ENCODE results near the gene IFITM5. TPM values are rescaled to one million over a fixed set of nuclear protein-coding genes. Genes with fewer than 3 reads are reported as not detected.
"Not testable (repeated sequence)": the region's sequence is repeated elsewhere in the genome, so short reads cannot be mapped to it uniquely, and the experiment has no call there.

IFITM5 gene
- total RNA-seq, 2 donors from 2014 or later, result not detected

GRCh38 chr11:288478-289397, 10.6 kb downstream of the IFITM5 start, which contains the start of gene PGGHG:
Gene PGGHG (plus strand): TSS chr11:289126. CDS start chr11:289817, 691 bp downstream.
- H3K27ac Mint-ChIP-seq, result peak within 1 kb of the TSS; percentile 96
- H3K4me3 Mint-ChIP-seq, result peak within 1 kb of the TSS; percentile 97
- H3K9me3 Mint-ChIP-seq, result no peaks in the 10 kb centered on the region
- ATAC-seq (replicated peaks), result peak; percentile 37
- no peaks in the 10 kb centered on the region for H3K27me3 Mint-ChIP-seq
- peaks cover 40% of the 10 kb centered on the region for H3K36me3 Mint-ChIP-seq (ENCODE audit: low read depth)
- peaks cover 11% of the 10 kb centered on the region for H3K4me1 Mint-ChIP-seq

- H3K4me3 Mint-ChIP-seq, result peak overlapping the region; percentile 97
- ATAC-seq (replicated peaks), result peak; percentile 63
- H3K27ac Mint-ChIP-seq, result peak overlapping the region; percentile 96
- H3K9me3 Mint-ChIP-seq, result no peaks in the 10 kb centered on the region
- no peaks in the 10 kb centered on the region for H3K27me3 Mint-ChIP-seq
- H3K4me1 Mint-ChIP-seq, result peaks cover 12% of the 10 kb centered on the region
- H3K36me3 Mint-ChIP-seq (ENCODE audit: low read depth), result peaks cover 39% of the 10 kb centered on the region
These were observed 11.4 kb downstream of the IFITM5 start for GRCh38 chr11:287821-288477.

- H3K4me3 Mint-ChIP-seq, result peak overlapping the region; percentile 97
- not testable (repeated sequence) for H3K27me3 Mint-ChIP-seq
These were observed 12.1 kb downstream of the IFITM5 start for GRCh38 chr11:286977-287820.

GRCh38 chr11:285894-286220, 13.5 kb downstream of the IFITM5 start:
- Mint-ChIP-seq H3K4me1 (peaks cover 25% of the 10 kb centered on the region), H3K36me3 (ENCODE audit: low read depth) (peaks cover 48% of the 10 kb centered on the region)

More at GRCh38 chr11:286977-287820, 12.1 kb downstream of the IFITM5 start:
- peak; percentile 13 for ATAC-seq (replicated peaks)
- H3K9me3 Mint-ChIP-seq, result not testable (repeated sequence)
- peaks cover 46% of the 10 kb centered on the region for H3K36me3 Mint-ChIP-seq (ENCODE audit: low read depth)
- H3K27ac Mint-ChIP-seq, result peak overlapping the region; percentile 96
- peaks cover 20% of the 10 kb centered on the region for H3K4me1 Mint-ChIP-seq

GRCh38 chr11:285021-285893, 14.1 kb downstream of the IFITM5 start:
- H3K4me1 Mint-ChIP-seq, result peaks cover 25% of the 10 kb centered on the region
- H3K27ac Mint-ChIP-seq, result no peak overlapping the region
- peaks cover 5% of the 10 kb centered on the region for H3K27me3 Mint-ChIP-seq
- no peak for ATAC-seq (replicated peaks)
- peaks cover 44% of the 10 kb centered on the region for H3K36me3 Mint-ChIP-seq (ENCODE audit: low read depth)
- H3K4me3 Mint-ChIP-seq, result no peak overlapping the region
- no peaks in the 10 kb centered on the region for H3K9me3 Mint-ChIP-seq

More at GRCh38 chr11:285894-286220, 13.5 kb downstream of the IFITM5 start:
- H3K9me3 Mint-ChIP-seq, result no peaks in the 10 kb centered on the region
- no peak for ATAC-seq (replicated peaks)
- H3K27ac Mint-ChIP-seq, result no peak overlapping the region
- H3K4me3 Mint-ChIP-seq, result no peak overlapping the region
- peaks cover 5% of the 10 kb centered on the region for H3K27me3 Mint-ChIP-seq

GRCh38 chr11:284105-285020, 15.0 kb downstream of the IFITM5 start:
- no peaks in the 10 kb centered on the region for H3K9me3 Mint-ChIP-seq
- H3K27me3 Mint-ChIP-seq, result peaks cover 5% of the 10 kb centered on the region
- H3K27ac Mint-ChIP-seq, result no peak overlapping the region
- H3K4me3 Mint-ChIP-seq, result no peak overlapping the region
- peaks cover 36% of the 10 kb centered on the region for H3K36me3 Mint-ChIP-seq (ENCODE audit: low read depth)
- no peak for ATAC-seq (replicated peaks)
- H3K4me1 Mint-ChIP-seq, result peaks cover 25% of the 10 kb centered on the region

GRCh38 chr11:283405-284104, 15.8 kb downstream of the IFITM5 start:
- peak overlapping the region; percentile 71 for H3K4me3 Mint-ChIP-seq

GRCh38 chr11:282630-283360, 16.5 kb downstream of the IFITM5 start:
- Mint-ChIP-seq H3K4me3 (peak overlapping the region; percentile 71), H3K9me3 (no peaks in the 10 kb centered on the region), H3K4me1 (peaks cover 32% of the 10 kb centered on the region), H3K36me3 (ENCODE audit: low read depth) (peaks cover 36% of the 10 kb centered on the region), H3K27ac (no peak overlapping the region), H3K27me3 (peaks cover 5% of the 10 kb centered on the region)
- no peak for ATAC-seq (replicated peaks)

More at GRCh38 chr11:283405-284104, 15.8 kb downstream of the IFITM5 start:
- Mint-ChIP-seq H3K27ac (no peak overlapping the region), H3K36me3 (ENCODE audit: low read depth) (peaks cover 40% of the 10 kb centered on the region), H3K27me3 (peaks cover 5% of the 10 kb centered on the region), H3K4me1 (peaks cover 28% of the 10 kb centered on the region), H3K9me3 (no peaks in the 10 kb centered on the region)
- ATAC-seq (replicated peaks), result no peak

GRCh38 chr11:282171-282570, 17.2 kb downstream of the IFITM5 start:
- Mint-ChIP-seq H3K27ac (no peak overlapping the region), H3K4me3 (peak overlapping the region; percentile 71), H3K27me3 (peaks cover 5% of the 10 kb centered on the region), H3K4me1 (peaks cover 36% of the 10 kb centered on the region), H3K36me3 (ENCODE audit: low read depth) (peaks cover 31% of the 10 kb centered on the region), H3K9me3 (peaks cover 4% of the 10 kb centered on the region)
- ATAC-seq (replicated peaks), result no peak

- Mint-ChIP-seq H3K27me3 (peaks cover 5% of the 10 kb centered on the region), H3K4me3 (peak overlapping the region; percentile 71), H3K4me1 (peaks cover 35% of the 10 kb centered on the region), H3K27ac (no peak overlapping the region), H3K36me3 (ENCODE audit: low read depth) (peaks cover 25% of the 10 kb centered on the region), H3K9me3 (peaks cover 4% of the 10 kb centered on the region)
- no peak for ATAC-seq (replicated peaks)
These were observed 17.7 kb downstream of the IFITM5 start for GRCh38 chr11:281486-282161.

- peaks cover 4% of the 10 kb centered on the region for H3K9me3 Mint-ChIP-seq
- peaks cover 25% of the 10 kb centered on the region for H3K36me3 Mint-ChIP-seq (ENCODE audit: low read depth)
- H3K27ac Mint-ChIP-seq, result no peak overlapping the region
- H3K4me3 Mint-ChIP-seq, result peak overlapping the region; percentile 71
- H3K27me3 Mint-ChIP-seq, result peaks cover 5% of the 10 kb centered on the region
- ATAC-seq (replicated peaks), result peak; percentile 43
- peaks cover 31% of the 10 kb centered on the region for H3K4me1 Mint-ChIP-seq
These were observed 18.4 kb downstream of the IFITM5 start for GRCh38 chr11:280706-281485.

Data from activated T-helper 17 cell treated with anti-CD3 and anti-CD28 coated beads, Interleukin-2, amount 50 U/mL, for 72 hours (primary cell).